Ishikawa (cell line): ENCODE results near the gene KIF5C.

Experiments
- CEBPB ChIP-seq: IDR thresholded peaks from 2 replicates; pipeline ENCODE4 v1.6.1; 2012
- CREB1 ChIP-seq: IDR thresholded peaks from 2 replicates; pipeline ENCODE4 v1.6.1; 2012; ENCODE audit warnings: low read depth
- EGR1 ChIP-seq: IDR thresholded peaks from 2 replicates; pipeline ENCODE4 v1.6.1; 2012
- EP300 ChIP-seq: IDR thresholded peaks from 2 replicates; pipeline ENCODE4 v1.6.1; 2012; ENCODE audit warnings: borderline replicate concordance
- FOXM1 ChIP-seq: IDR thresholded peaks from 2 replicates; pipeline ENCODE4 v1.6.1; 2012; ENCODE audit warnings: low read depth, borderline replicate concordance
- MAX ChIP-seq: IDR thresholded peaks from 2 replicates; pipeline ENCODE4 v1.6.1; 2012
- RAD21 ChIP-seq: IDR thresholded peaks from 2 replicates; pipeline ENCODE4 v1.6.1; 2012; ENCODE audit warnings: low read depth
- REST ChIP-seq: IDR thresholded peaks from 2 replicates; pipeline ENCODE4 v1.6.1; 2012; ENCODE audit warnings: low read depth, mild to moderate bottlenecking
- TAF1 ChIP-seq: IDR thresholded peaks from 2 replicates; pipeline ENCODE4 v1.6.1; 2012; ENCODE audit warnings: low read depth, mild to moderate bottlenecking
- TCF12 ChIP-seq: IDR thresholded peaks from 2 replicates; pipeline ENCODE4 v1.6.1; 2012; ENCODE audit warnings: low read depth
- TEAD4 ChIP-seq: IDR thresholded peaks from 2 replicates; pipeline ENCODE4 v1.6.1; 2012
- USF1 ChIP-seq: IDR thresholded peaks from 2 replicates; pipeline ENCODE4 v1.6.1; 2012
- YY1 ChIP-seq: IDR thresholded peaks from 2 replicates; pipeline ENCODE4 v1.6.1; 2012; ENCODE audit warnings: low read depth
- ZBTB7A ChIP-seq: IDR thresholded peaks from 2 replicates; pipeline ENCODE4 v1.6.1; 2012; ENCODE audit warnings: low read depth

KIF5C gene

GRCh38 chr2:149063177-149063576 is 188.2 kb downstream of the KIF5C start:
- no peak for TF ChIP-seq REST

GRCh38 chr2:149064365-149064841 is 189.4 kb downstream of the KIF5C start:
- TF ChIP-seq EP300 (no peak), YY1 (no peak)

- TF ChIP-seq USF1 = no peak
- TF ChIP-seq CREB1 = no peak
- TF ChIP-seq FOXM1 = no peak
- TF ChIP-seq RAD21 = no peak
- no peak for TF ChIP-seq MAX
- no peak for TF ChIP-seq ZBTB7A
- no peak for TF ChIP-seq EGR1
- TF ChIP-seq TAF1 = no peak
- TF ChIP-seq EP300 = no peak
- TF ChIP-seq YY1 = no peak
- no peak for TF ChIP-seq REST
Observed at GRCh38 chr2:149064856-149065630, 190.0 kb downstream of the KIF5C start.

- TF ChIP-seq TAF1 = no peak
- no peak for TF ChIP-seq EGR1
- no peak for TF ChIP-seq TCF12
- TF ChIP-seq RAD21 = no peak
- no peak for TF ChIP-seq CEBPB
- TF ChIP-seq FOXM1 = no peak
- TF ChIP-seq REST = no peak
- no peak for TF ChIP-seq USF1
- TF ChIP-seq TEAD4 = no peak
- no peak for TF ChIP-seq ZBTB7A
Observed at GRCh38 chr2:149068225-149068995, 193.4 kb downstream of the KIF5C start.
